Measurements from ENCODE around the gene CEP295NL. TPM values are rescaled to one million over a fixed set of nuclear protein-coding genes. Genes with fewer than 3 reads are reported as not detected.

The CEP295NL gene
- total and polyA plus RNA-seq, 4 donors, result 0.39 to 8.3 (median 4.9) TPM

GRCh38 chr17:78859051-78859450 is 44.0 kb downstream of the CEP295NL start:
- H3K4me1 ChIP-seq (ENCODE audit: control insufficient read depth in 5 of 5, insufficient read depth in 5 of 5, low read length in 5 of 5), result peaks cover 0 to 4% (median 0%) of the 10 kb centered on the region in 5 donors
- ATAC-seq (ENCODE audit: insufficient read depth, low FRiP score), result no peak
- 87 to 90% methylated on average over 4 of the region's 4 CpGs for WGBS, 2 donors

GRCh38 chr17:78857266-78857665 is 45.7 kb downstream of the CEP295NL start:
- TF ChIP-seq CTCF (IDR thresholded peaks at IDR 0.05; ENCODE audit: control extremely low read depth, extremely low read depth), result no peak
- Histone ChIP-seq H3K27ac (ENCODE audit: low read depth in 1 of 2, low read length in 1 of 2) (no peak overlapping the region), H3K4me1 (ENCODE audit: control insufficient read depth in 5 of 5, insufficient read depth in 5 of 5, low read length in 5 of 5) (peaks cover 0 to 10% (median 0%) of the 10 kb centered on the region in 5 donors), H3K9me3 (ENCODE audit: control insufficient read depth in 4 of 4, insufficient read depth in 3 of 4, low read length in 3 of 4) (no peaks in the 10 kb centered on the region), H3K27me3 (ENCODE audit: control insufficient read depth in 3 of 3, insufficient read depth in 3 of 3, low read length in 2 of 3) (no peaks in the 10 kb centered on the region), H3K9ac (ENCODE audit: insufficient read depth in 1 of 2, low read length in 2 of 2) (no peak overlapping the region), H3K4me3 (no peak overlapping the region), H3K36me3 (ENCODE audit: control insufficient read depth in 4 of 4, insufficient read depth in 4 of 4, low read length in 4 of 4) (peaks cover 0 to 30% (median 22%) of the 10 kb centered on the region in 4 donors)
- no peak for ATAC-seq (ENCODE audit: insufficient read depth, low FRiP score)
- 93 to 99% methylated on average over 14 of the region's 14 CpGs for WGBS, 2 donors
- DNase-seq, result no peak

More at GRCh38 chr17:78859051-78859450, 44.0 kb downstream of the CEP295NL start:
- Histone ChIP-seq H3K27ac (ENCODE audit: low read depth in 1 of 2, low read length in 1 of 2) (no peak overlapping the region), H3K4me3 (no peak overlapping the region), H3K27me3 (ENCODE audit: control insufficient read depth in 3 of 3, insufficient read depth in 3 of 3, low read length in 2 of 3) (no peaks in the 10 kb centered on the region), H3K9ac (ENCODE audit: insufficient read depth in 1 of 2, low read length in 2 of 2) (no peak overlapping the region), H3K36me3 (ENCODE audit: control insufficient read depth in 4 of 4, insufficient read depth in 4 of 4, low read length in 4 of 4) (peaks cover 0 to 30% (median 27%) of the 10 kb centered on the region in 4 donors), H3K9me3 (ENCODE audit: control insufficient read depth in 4 of 4, insufficient read depth in 3 of 4, low read length in 3 of 4) (peaks cover 0 to 4% (median 0%) of the 10 kb centered on the region in 4 donors)
- no peak for DNase-seq
- TF ChIP-seq CTCF (IDR thresholded peaks at IDR 0.05; ENCODE audit: control extremely low read depth, extremely low read depth), result no peak

- Histone ChIP-seq H3K36me3 (ENCODE audit: control insufficient read depth in 4 of 4, insufficient read depth in 4 of 4, low read length in 4 of 4) (peaks cover 0 to 30% (median 19%) of the 10 kb centered on the region in 4 donors), H3K4me3 (no peak overlapping the region), H3K27ac (ENCODE audit: low read depth in 1 of 2, low read length in 1 of 2) (no peak overlapping the region), H3K9me3 (ENCODE audit: control insufficient read depth in 4 of 4, insufficient read depth in 3 of 4, low read length in 3 of 4) (no peaks in the 10 kb centered on the region), H3K9ac (ENCODE audit: insufficient read depth in 1 of 2, low read length in 2 of 2) (no peak overlapping the region), H3K27me3 (ENCODE audit: control insufficient read depth in 3 of 3, insufficient read depth in 3 of 3, low read length in 2 of 3) (no peaks in the 10 kb centered on the region), H3K4me1 (ENCODE audit: control insufficient read depth in 5 of 5, insufficient read depth in 5 of 5, low read length in 5 of 5) (peaks cover 0 to 10% (median 0%) of the 10 kb centered on the region in 5 donors)
- no peak for TF ChIP-seq CTCF (IDR thresholded peaks at IDR 0.05; ENCODE audit: control extremely low read depth, extremely low read depth)
- 94 to 98% methylated on average over 25 of the region's 25 CpGs for WGBS, 2 donors
- no peak for DNase-seq
- no peak for ATAC-seq (ENCODE audit: insufficient read depth, low FRiP score)
Measured at GRCh38 chr17:78855561-78856165, 47.3 kb downstream of the CEP295NL start.

Measured in lung (tissue), 12 donors.